Upper lobe of left lung (tissue), 4 donors: ENCODE data around the gene QPRT.

Experiments used
- CTCF ChIP-seq, 6 experiments: fragments of 450-650 bp in 4 of 6; fragments of 200-600 bp in 2 of 6; sonication (generic) in 2 of 6; IDR thresholded peaks; one replicate each; pipeline ENCODE4 v1.5.1; 2016 to 2019; ENCODE audit warnings: antibody characterized with exemption in 6 of 6
- POLR2AphosphoS5 ChIP-seq, 2 donors: sonication (generic); formaldehyde crosslinking; IDR thresholded peaks; one replicate each; pipeline ENCODE4 v1.5.1; 2017; ENCODE audit warnings: antibody characterized with exemption in 2 of 2

DNA sequence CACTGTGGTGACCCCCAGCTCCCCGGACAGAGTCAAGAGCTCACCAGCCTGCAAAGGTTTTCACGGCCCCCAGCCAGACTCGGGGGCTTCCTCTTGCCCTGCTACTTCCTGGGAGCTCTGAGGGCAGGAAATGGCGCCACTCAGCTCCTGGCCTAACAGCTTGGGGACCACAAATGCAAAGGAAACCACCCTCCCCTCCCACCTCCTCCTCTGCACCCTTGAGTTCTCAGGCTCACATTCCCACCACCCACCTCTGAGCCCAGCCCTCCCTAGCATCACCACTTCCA lies 16.3 kb upstream of the QPRT start:
- TF ChIP-seq POLR2AphosphoS5 (IDR thresholded peaks at IDR 0.05) (no peak), CTCF (IDR thresholded peaks at IDR 0.05) (no peak)
